ENCODE data around the gene SLC7A8.

Gene SLC7A8

DNA sequence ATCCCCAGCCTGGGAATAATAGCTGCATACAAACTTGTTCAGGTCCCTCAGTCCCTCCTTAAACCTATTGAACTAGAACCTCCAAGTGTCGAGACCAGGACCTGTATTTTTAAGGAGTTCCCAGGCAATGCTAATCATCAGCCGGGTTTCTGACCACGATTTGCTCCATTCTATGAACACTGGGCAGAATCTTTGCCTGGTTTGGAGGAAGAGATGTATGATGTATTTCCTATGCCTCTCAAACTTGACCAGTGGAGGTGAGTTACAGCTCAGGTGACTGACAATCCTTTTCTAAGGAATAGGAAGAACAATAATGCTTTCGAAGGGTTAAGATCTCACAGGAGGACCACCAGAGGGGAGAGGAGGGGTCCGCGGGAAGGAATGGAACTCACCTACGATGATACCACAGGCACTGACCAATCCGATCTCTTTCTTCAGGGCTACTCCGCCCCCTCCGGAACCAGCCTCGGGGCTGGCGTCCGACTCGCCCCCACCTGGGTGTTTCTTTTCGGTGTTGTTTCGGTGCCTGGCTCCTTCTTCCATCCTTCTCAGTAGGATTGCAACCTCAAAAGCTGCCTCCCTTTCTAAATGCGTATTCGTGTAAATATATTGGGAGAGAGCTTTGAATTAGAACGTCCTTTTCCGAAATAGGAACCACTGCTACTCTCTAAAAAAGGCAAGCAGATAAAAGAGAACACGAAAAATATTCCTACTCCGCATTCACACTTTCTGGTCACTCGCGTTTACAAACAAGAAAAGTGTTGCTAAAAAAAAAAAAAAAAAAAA, 895 bp downstream of the SLC7A8 start:
- peak; percentile 35 for DNase-seq

DNA sequence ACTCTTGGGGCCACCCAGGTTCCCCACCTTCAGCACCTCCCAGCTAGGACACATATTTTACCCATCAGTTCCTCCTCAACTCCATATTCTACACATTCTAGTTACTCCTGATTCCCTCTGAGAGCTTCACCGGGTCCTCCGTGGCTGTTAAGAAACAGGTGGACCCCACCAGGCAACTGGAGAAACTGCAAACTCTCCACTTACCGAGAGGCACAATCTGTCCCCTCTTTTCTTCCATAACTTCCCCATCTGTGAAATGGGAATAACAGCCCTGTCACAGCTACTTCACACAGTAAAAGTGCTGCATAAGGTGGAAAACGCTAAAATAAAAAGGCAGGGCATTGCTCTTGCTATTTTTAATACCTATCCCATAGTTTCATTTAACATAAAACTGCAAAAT, 1.5 kb downstream of the SLC7A8 start:
- DNase-seq, result no peak

DNA sequence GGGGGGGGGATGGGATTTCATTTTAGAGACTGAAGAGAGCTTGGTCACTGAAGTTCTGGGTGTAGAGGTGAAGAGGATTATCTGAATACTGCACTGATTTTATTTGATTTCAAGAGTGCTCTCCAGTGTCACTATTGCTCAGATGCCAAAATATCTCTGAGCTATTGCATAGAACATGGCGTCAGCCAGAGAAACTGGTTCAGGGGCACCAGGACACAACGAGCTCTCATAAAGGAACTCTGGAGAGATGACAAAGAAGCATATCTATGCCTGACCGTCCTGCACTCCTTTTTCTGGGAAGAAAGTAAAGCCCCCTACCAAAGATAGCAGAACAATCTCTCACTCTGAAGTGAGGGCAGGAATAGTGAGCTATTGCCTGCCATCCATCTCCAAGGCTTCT, 2.0 kb downstream of the SLC7A8 start:
- DNase-seq, result no peak

DNA sequence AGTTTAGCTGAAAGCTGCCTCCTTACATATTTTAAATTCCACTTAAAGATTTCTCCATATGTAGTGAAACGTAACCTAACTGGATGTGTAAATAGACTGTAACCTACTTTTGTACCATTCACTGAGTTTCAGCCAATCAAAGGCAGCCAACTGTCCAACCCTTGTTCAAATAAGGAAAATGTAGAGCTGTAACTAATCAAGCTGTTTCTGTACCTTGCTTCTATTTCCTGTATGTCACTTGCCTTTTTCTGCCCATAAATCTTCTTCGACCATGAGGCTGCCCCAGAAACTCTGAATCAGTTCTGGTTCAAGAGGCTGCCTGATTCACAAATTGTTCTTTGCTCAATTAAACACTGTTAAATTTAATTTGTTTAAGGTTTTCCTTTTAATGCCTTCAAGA, 6.3 kb downstream of the SLC7A8 start:
- DNase-seq, result no peak

DNA sequence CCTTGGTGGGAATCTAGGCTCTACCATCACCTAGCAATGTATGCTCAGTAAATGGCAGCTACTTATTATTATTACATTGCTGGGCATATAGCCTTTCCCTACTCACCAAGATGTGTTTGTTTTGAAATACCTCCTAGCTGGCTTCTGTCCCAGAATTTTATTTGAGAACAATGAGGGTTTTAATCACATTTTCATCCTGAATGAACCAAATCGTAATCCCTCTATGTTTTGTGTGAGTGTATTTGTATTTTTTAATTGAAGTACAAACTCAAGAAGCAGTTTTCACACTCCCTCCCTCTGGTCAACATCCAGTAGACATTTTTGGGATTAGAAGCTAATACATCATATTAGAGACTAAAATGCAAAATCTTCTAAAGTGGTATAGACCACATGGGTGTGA, 7.6 kb downstream of the SLC7A8 start:
- no peak for DNase-seq

DNA sequence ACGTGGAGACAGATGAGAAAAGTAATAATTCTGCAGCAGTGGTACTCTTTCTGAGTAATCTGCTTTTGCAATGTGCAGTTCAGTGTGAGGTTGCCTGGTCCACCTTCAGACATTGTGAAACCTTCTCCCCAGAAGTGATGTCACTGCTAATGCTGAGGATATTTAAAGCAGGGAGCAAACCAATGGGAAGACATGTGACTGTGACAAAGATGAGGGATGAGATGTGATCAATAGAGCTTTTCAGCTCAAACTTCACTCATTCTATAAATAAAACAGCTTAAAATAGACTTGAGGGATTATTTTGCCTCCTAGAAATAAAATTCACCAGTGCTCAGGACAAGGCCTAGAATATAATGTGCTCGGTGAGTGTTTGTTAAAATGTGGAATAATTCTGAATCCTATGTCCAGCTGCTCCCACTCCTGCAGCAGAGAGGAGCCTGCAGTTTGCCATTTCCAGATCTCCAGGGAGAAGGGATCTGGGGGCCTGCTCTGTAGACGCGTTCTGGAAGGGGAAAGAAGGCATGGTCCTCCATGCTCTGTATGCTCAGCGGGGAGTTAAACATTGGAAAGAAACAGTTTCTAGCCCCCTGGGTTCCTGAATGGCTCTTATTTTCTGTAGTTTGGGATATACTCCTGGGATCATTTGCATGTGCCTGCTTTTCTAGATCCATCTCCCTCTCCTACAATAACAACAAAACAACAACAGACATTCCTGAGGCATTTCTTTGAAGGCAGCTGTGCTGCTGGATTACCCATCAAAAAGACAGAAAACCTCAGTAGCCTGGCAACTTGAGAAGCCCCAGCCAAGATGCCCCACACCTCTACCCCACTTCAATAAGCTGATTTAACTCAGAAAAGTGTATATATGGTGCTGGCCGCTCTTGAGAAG, 8.9 kb downstream of the SLC7A8 start:
- no peak for DNase-seq

DNA sequence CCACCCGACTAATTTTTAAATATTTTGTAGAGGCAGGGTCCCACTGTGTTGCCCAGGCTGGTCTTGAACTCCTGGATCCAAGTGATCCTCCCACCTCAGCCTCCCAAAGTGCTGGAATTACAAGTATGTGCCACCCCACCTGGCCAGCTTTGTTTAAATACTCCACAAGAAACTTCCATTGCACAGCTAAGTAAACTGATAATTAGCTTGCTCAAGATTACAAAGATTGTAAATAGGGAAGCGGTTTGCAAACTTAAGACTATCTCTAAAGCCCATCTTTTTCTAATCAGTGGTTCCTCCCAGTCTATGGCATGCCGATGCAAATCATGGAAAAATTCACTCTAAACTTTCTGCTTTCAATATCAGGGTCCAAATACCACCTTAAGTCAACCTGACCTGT, 9.7 kb downstream of the SLC7A8 start:
- no peak for DNase-seq

DNA sequence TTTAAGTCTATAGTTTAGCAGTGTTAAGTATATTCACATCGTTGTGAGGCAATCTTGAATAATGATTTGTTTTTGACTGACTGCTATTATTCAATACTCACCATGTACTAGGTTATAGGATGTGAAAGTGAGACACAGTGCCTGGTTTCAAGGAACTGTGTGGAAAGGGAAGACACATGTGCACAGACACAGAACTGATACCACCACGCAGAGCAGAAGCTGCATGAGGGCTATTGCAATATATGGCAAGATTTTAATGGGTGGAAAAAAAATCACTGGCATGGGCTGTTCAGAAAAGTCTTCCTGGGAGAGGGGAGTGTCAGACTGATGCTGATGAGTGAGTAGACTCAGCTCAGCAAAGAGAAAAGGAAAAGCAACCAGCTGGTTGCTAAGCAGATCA, 10.4 kb downstream of the SLC7A8 start:
- DNase-seq, result no peak

DNA sequence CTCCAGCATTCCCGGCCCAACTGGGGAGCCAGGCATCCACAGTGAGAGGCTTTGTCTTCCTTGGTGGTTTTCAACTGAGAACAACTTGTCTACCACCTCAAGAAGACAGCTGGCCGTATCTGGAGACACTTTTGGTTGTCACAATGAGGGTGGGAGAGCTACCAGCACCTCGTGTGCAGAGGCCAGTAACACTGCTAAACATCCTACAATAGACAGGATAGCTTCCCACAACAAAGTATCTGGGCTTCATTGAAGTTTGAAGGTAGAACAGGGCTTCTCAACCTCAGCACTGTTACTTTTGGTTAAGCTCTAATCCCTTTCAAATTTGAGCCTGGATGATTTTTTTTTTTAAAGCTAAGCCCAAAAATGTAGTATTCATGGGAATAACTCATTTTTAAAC, 10.9 kb downstream of the SLC7A8 start:
- DNase-seq, result no peak

DNA sequence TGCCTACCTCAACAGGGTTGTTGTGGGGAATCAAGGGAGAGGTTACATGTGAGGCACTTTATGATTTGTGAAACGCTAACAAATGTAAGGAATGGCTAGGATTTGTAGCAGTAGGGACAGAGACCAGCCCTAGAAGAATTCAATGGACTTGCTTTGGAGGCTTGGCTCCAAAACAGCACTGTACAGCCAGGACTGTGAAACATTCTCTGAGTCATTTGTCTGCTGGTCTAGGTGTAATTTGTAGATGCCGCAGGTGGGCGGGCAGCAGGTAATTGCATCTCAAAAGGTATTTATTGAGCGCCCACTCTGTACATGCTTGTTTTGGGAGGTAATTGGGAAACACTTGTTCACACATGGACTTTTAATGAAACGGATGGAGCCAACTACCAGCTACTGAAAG, 11.4 kb downstream of the SLC7A8 start:
- no peak for DNase-seq

DNA sequence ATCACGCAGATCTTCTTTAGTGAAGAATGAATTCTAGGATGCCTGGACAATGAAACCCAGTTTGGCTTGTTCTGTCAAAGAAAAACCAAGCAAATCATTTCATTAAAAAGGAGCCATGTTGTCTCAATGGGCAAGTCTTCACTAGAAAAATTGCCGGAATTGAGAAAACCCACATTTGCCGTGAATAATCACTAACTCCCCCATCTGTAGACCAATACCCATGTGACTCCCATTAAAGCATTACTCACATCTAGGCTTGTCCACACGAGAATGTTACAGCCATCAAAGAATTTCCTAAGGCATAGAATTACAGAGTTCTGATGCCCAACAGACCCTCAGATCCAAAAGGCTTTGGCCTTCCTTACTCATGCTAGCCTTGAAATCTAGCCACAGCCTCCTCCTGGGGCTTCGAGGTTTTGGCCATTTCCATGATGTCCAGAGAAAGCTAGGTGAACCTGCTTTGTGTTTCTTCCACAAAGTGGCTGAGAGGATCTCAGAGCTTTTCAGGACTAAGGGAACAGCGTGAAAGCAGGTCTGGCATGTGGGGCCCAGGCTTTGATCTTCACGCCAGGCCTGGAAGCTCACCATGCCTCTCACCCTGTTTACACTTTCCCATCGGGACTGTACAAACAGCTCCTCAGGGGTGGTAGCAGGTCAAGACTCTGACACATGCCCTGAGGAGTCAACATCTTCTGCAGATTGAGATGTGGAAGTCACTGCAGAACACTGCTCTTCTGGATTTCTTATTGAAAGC, 12.1 kb downstream of the SLC7A8 start:
- no peak for DNase-seq

DNA sequence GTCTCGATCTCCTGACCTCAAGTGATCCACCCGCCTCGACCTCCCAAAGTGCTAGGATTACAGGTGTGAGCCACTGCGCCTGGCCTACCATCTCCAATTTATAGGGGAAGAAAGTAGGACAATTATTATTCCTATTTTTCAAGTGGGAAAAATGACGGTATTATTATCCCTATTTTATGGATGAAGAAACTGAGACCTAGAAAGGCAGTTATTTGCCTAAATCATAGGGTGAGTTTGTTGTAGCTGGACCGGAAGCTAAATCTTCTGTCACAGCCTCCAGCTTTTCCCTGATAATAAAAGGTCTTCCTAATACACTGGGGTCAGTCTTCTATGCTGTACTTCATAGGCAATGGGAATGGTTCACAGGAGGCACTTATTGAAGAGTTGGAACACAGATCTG, 13.8 kb downstream of the SLC7A8 start:
- no peak for DNase-seq

DNA sequence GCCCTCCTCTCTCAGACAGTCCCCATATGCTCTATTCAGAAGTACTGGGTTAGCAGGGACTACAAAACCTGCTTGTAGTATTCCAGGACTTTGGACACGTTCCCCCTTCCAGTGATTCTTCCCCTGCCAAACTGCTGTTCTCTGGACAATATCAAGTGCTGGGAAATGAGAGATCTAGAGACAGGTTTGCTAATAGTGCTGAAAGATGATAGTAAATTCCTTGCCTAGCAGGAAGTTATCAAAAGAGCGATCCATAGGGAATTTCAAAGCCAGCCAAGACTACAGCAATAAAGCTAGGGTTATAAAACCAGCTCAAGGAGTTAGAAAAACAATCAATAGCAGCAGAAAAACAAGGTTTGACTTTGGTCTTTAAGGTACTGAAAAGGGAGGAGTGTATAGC, 15.2 kb downstream of the SLC7A8 start:
- DNase-seq, result no peak

DNA sequence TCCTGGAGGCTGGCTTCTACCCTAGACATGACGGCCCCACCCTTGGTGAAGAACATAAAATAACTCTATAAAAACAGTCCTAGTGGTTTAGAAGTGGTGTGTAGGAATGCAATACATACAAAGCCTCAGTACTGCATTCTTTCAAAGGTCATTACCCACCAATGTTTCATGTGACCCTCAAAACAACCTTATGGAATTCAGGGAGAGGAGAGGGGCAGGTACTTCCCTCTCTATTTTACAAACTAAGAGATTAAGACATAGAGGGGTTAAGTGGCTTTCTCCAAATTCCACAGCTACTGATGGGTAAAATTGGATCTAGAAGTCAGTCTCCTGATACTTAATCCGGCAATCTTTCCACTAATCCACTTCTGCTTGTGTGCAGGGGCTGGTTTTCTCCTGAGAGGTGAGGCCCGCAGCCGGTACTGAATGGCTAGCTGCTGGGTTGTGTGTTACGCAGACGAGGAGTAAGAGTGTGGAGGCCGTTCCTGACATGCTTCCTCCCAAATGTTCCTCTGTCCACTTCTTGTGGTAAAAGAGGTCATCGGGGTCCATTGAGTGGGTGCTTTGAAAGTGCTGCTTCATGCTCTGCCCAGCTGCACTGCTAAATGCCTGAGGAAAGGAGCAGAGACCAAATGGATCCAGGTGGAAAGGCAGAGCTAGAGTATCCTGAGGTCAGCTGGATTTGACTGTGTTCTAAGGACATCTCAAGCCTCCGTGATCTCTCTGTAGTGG, 16.2 kb downstream of the SLC7A8 start:
- DNase-seq, result no peak

DNA sequence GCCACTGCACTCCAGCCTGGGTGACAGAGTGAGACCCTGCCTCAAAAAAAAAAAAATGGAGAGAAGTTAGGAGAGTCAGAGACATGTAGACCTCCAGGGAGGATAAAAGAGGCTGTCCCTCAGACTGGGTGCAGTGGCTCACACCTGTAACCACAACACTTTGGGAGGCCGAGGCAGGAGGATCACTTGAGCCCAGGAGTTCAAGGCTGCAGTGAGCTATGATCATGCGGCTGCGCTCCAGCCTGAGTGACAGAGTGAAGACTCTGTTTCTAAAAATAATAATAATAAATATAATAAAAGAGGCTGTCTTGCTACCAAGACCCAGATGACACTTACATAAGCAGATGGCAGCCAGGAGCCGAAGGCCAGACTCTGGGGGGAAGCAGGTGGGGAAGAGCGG, 18.5 kb downstream of the SLC7A8 start:
- no peak for DNase-seq

DNA sequence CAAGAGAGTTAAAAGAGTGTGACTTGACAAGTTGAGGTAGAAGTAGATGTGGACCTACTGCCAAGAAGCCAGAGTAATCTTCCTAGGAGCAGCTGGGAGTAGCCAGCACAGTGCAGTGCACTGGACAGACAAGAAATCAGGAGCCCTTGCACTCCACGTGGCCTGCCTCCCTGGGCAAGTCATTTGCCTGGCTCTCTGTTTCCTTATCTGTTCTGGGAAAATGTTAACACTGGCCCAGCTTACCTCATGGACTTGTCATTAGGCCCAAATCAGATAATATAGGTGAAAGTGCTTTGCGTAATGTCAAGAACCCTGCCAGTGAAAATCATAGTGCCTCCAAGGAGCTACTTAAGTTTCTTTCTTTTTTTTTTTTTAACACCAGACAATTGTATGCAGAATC, 19.2 kb downstream of the SLC7A8 start:
- DNase-seq, result no peak

DNA sequence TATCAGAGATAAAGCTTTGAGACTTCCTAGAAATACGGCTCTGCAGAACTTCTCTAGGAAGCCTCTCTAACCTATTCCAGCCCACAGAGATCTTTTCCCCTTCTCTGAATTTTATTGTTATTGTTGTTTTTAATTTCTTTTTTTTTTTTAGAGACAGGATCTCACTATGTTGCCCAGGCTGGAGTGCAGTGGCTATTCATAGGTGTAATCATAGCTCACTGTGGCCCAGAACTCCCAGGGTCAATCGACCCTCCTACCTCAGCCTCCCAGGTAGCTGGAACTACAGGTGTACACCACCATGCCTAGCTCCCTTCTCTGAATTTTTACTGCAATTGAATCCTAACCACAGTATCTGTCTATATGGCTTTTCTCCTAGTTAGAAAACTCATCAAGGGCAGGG, 19.6 kb downstream of the SLC7A8 start:
- no peak for DNase-seq

DNA sequence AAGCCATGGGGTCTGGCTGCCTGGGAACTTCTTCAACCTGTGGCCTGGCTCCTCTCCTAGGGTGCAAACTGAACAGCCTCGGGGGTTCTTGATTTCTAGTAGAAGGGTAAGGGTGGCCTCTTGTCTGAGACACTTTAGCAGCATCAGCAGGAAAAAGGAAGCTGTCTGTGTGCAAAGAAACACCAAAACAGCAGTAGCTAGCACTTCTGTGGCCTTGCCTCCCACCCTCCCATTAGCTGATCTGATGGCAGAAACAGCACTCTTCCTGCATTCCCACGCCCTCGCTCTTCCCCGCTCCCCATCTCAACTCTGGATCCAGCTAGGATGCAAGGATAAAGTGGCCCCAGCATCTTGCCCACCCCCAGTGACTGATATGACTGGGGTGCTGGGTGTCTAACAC, 20.7 kb downstream of the SLC7A8 start:
- DNase-seq, result no peak

DNA sequence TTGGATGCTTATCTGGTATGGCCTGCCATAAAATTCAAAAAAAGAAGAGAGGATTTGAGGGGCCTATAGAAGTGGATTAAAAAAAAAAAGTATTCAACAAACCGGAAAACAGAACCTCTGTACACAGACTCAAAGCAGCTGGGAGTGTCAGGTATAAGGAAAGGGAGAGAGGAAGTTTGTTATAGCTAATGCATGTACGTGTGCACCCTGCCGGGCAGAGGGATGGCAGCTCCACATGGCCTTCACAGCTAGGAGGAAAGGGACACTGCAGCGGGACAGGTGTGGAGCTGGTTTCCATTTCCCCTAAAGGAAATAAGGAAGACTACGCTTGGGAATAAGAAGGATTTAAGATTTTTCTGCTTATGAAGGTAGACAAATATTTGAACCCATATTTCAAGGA, 21.5 kb downstream of the SLC7A8 start:
- DNase-seq, result no peak

DNA sequence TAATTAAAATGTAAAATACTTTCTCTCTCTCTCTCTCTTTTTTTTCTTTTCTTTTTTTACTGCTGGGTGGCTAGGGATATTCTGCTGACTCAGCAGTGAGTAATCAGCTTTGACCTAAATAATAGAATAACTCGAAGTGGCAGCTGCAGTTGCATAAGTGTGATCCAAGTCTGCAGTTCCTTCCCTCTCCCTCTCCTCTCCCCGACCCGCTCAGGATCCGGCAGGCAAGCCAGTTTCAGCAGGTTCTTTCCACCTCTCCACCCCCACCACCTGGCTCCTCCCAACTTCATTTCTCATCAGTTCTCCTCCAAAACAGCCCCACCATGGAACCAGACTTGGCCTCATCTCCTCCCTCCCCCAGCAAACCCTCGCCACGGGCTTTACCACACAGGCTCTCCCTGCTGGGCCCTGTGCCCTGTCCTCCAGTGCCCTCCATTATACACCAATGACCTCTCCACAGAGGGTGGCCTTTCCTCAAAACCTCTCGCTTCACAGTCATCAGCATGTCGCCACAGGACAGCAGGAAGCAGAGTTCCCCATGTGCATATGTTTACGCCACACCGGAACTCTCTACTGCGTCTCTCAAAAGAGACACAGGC, 22.4 kb downstream of the SLC7A8 start:
- no peak for DNase-seq

DNA sequence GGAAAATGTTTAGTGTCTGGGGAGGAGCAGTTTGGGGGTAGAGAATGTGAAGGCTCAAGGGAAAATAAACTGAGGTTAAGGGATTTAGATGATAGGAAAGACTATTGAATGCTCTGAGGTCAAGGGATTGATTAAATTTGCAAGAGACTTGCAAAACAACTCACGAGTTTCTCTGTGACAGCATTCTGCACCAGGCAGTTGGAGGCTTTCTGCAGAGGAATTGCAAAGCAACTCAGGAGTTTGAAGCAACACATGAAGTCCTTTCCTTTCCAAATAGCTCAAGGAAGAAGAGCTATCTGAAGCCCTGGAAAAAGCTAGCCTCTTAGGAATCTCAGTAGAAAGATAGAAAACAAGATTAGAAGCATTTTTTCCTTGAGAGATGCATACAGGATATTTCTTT, 23.9 kb downstream of the SLC7A8 start:
- no peak for DNase-seq

DNA sequence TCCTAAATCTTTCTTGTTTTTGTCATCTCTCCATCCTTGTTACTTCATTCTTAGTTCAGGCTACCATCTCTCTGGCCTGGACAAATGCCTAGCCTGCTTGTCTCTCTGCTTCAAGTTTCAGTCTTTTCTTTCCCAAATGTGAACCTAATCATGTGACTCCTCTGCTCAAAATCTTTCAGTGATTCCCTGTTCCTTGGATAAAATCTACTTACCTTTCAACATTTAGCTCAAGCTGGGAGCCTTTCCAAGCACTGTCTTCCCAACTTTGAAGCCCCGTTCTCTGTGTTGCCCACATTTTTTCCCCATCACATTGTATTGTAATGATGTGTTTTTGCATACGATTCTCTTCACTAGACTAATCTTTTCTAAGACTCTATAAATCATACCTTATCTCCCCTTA, 24.7 kb downstream of the SLC7A8 start:
- DNase-seq, result no peak
